Endothelial cell of umbilical vein (primary cell): ENCODE results near the gene ZKSCAN1. TPM values are rescaled to one million over a fixed set of nuclear protein-coding genes. Genes with fewer than 3 reads are reported as not detected.

ENCODE experiments used
- BruUV-seq: library from RNA; stranded (reverse); fragments of 400-500 nt; replicated peaks from 2 replicates; lab custom pipeline; 2021; lab: Mats Ljungman, UMichigan
- CTCF ChIA-PET: fragments of 300-600, 350-600 bp; sonication (Branson Sonifier 250); formaldehyde crosslinking; loops from one replicate; lab custom pipeline; 2021; ENCODE audit warnings: antibody characterized with exemption, inconsistent platforms; lab: Charles Lee
- POLR2A ChIA-PET: fragments of 300-600, 350-600 bp; sonication (Branson Sonifier 250); formaldehyde crosslinking; loops from one replicate; lab custom pipeline; 2021; ENCODE audit warnings: antibody characterized with exemption, inconsistent platforms; lab: Charles Lee
- DNase-seq: peaks from one replicate; pipeline ENCODE4 v3.0.0-alpha.2; 2011; ENCODE audit warnings: low read depth, low spot score
- FAIRE-seq: peaks from 2 replicates; lab custom pipeline; 2011; peaks lifted over from hg19 to GRCh38; lab: Jason Lieb, UNC
- H2AFZ ChIP-seq: 2 replicates; pipeline ENCODE4 v1.6.0; 2012; ENCODE audit warnings: low read depth, low read length, control low read depth, inconsistent platforms
- H3K27ac ChIP-seq: 2 replicates; pipeline ENCODE4 v1.5.1; 2011; ENCODE audit warnings: low read depth, mild to moderate bottlenecking, control low read depth, low read length, moderate library complexity; ENCODE audit not compliant: insufficient read depth
- H3K27me3 ChIP-seq, 2 experiments: 2 replicates each; pipeline versions ENCODE4 v1.6.0 to v1.6.1; 2011; ENCODE audit warnings: low read length in 2 of 2, mixed read lengths in 1 of 2; ENCODE audit not compliant: control insufficient read depth in 2 of 2, insufficient read depth in 2 of 2
- H3K36me3 ChIP-seq, 2 experiments: 2 replicates in 1 of 2; 3 replicates in 1 of 2; pipeline ENCODE4 v1.5.1; 2011; ENCODE audit warnings: low read length in 2 of 2, mild to moderate bottlenecking in 1 of 2, moderate library complexity in 1 of 2; ENCODE audit not compliant: control insufficient read depth in 2 of 2, insufficient read depth in 2 of 2; ENCODE audit errors: extremely low read depth in 1 of 2
- H3K4me1 ChIP-seq: 3 replicates; pipeline ENCODE4 v1.5.1; 2011; ENCODE audit warnings: mild to moderate bottlenecking, low read length; ENCODE audit not compliant: control insufficient read depth, insufficient read depth; ENCODE audit errors: extremely low read depth
- H3K4me2 ChIP-seq: 2 replicates; pipeline ENCODE4 v1.6.1; 2011; ENCODE audit warnings: low read length, control low read depth, mixed read lengths; ENCODE audit not compliant: insufficient read depth
- H3K4me3 ChIP-seq, 3 experiments: fragments of 200-600 bp in 1 of 3; sonication (generic), shearing (Covaris generic) in 1 of 3; replicated peaks in 1 of 3; 2 replicates each; pipeline ENCODE4 v1.5.1; 2011 to 2016; ENCODE audit warnings: control low read depth in 3 of 3, low read length in 3 of 3, mild to moderate bottlenecking in 2 of 3, inconsistent platforms in 1 of 3, low read depth in 1 of 3, moderate library complexity in 1 of 3; ENCODE audit not compliant: insufficient read depth in 1 of 3
- H3K79me2 ChIP-seq: 2 replicates; pipeline ENCODE4 v1.6.0; 2012; ENCODE audit warnings: low read length, inconsistent platforms; ENCODE audit not compliant: control insufficient read depth, insufficient read depth
- H3K9ac ChIP-seq: replicated peaks from 2 replicates; pipeline ENCODE3; 2011; ENCODE audit warnings: low read length, control low read depth; ENCODE audit not compliant: insufficient read depth; ENCODE audit errors: extremely low read depth
- H3K9me1 ChIP-seq: replicated peaks from 3 replicates; pipeline ENCODE4 v1.6.0; 2011; ENCODE audit warnings: mild to moderate bottlenecking, low read length; ENCODE audit not compliant: control insufficient read depth, insufficient read depth; ENCODE audit errors: extremely low read depth
- H3K9me3 ChIP-seq: replicated peaks from 2 replicates; pipeline ENCODE4 v1.5.1; 2012; ENCODE audit warnings: low read length, inconsistent platforms; ENCODE audit not compliant: control insufficient read depth, insufficient read depth
- H4K20me1 ChIP-seq: replicated peaks from 2 replicates; pipeline ENCODE3; 2011; ENCODE audit warnings: mild to moderate bottlenecking, low read length; ENCODE audit not compliant: control insufficient read depth, insufficient read depth; ENCODE audit errors: extremely low read depth
- EZH2 ChIP-seq: IDR thresholded peaks from 2 replicates; pipeline ENCODE4 v1.6.1; 2012; ENCODE audit warnings: borderline replicate concordance, low read depth, mild to moderate bottlenecking, moderate library complexity, low read length, inconsistent platforms; ENCODE audit not compliant: severe bottlenecking
- FOS ChIP-seq: IDR thresholded peaks from 2 replicates; pipeline ENCODE4 v1.6.1; 2011; ENCODE audit warnings: mild to moderate bottlenecking, low read length, moderate library complexity, borderline replicate concordance; ENCODE audit not compliant: insufficient read depth
- GATA2 ChIP-seq: IDR thresholded peaks from 2 replicates; pipeline ENCODE4 v1.7.0; 2011; ENCODE audit warnings: low read depth, mild to moderate bottlenecking, moderate library complexity, mixed read lengths, low read length; ENCODE audit not compliant: insufficient read length, insufficient read depth
- JUN ChIP-seq: IDR thresholded peaks from 2 replicates; pipeline ENCODE4 v1.6.1; 2011; ENCODE audit warnings: borderline replicate concordance, low read depth; ENCODE audit not compliant: insufficient read length, insufficient read depth
- MYC ChIP-seq: IDR thresholded peaks from one replicate; pipeline ENCODE4 v1.6.1; 2011; ENCODE audit warnings: mild to moderate bottlenecking, low read depth, low read length
- POLR2A ChIP-seq: IDR thresholded peaks from 2 replicates; pipeline ENCODE4 v1.6.1; 2012; ENCODE audit warnings: low read depth, mild to moderate bottlenecking, control low read depth, low read length
- POLR2AphosphoS5 ChIP-seq: IDR thresholded peaks from 2 replicates; pipeline ENCODE4 v1.6.1; 2012; ENCODE audit warnings: low read depth, mild to moderate bottlenecking, control low read depth, low read length, moderate library complexity; ENCODE audit not compliant: insufficient read depth
- dilution Hi-C: fragments of 300-500 bp; cut with MboI; formaldehyde crosslinking; loops from one replicate; pipeline ENCODE4 v1.15.0; 2019; ENCODE audit warnings: low sequenced_read_pairs; ENCODE audit not compliant: extremely low pct_ligation_motif_present
- intact Hi-C: fragments of 100-400 bp; cut with micrococcal nuclease; formaldehyde crosslinking; loops from one replicate; pipeline ENCODE4 v1.10.0; 2022
- polyA plus RNA-seq, 4 experiments: library from polyadenylated mRNA; depleted of rRNA in 3 of 4; stranded (reverse) in 3 of 4; unstranded in 1 of 4; fragments of >200 nt; gene quantifications; 2 replicates each; pipeline versions ENCODE4 v1.2.1 to v1.2.3, GENCODE V29; 2011 to 2012; ENCODE audit warnings: missing spikeins in 1 of 4
- total RNA-seq: library from RNA; stranded (reverse); gene quantifications from 2 replicates; pipeline ENCODE4 v1.2.3, GENCODE V29; 2021
- TF ChIP-seq, protein P1 (sequence below): IDR thresholded peaks from 2 replicates; pipeline ENCODE4 v1.6.1; 2011; ENCODE audit not compliant: insufficient read depth, insufficient read length
- TF ChIP-seq, protein P2 (sequence below), 2 donors: IDR thresholded peaks; 1 replicate in 1 of 2; 2 replicates in 1 of 2; pipeline ENCODE4 v1.5.1; 2011; ENCODE audit warnings: low read length in 2 of 2, mild to moderate bottlenecking in 2 of 2, moderate library complexity in 2 of 2, control low read depth in 1 of 2, inconsistent platforms in 1 of 2, low read depth in 1 of 2; ENCODE audit not compliant: insufficient read depth in 1 of 2; ENCODE audit errors: extremely low read depth in 1 of 2

The ZKSCAN1 gene
- total and polyA plus RNA-seq, 2 donors (not counting 3 experiments of a cell fraction or from before 2014, with no cell fraction given): 12.3 to 57.8 TPM

DNA sequence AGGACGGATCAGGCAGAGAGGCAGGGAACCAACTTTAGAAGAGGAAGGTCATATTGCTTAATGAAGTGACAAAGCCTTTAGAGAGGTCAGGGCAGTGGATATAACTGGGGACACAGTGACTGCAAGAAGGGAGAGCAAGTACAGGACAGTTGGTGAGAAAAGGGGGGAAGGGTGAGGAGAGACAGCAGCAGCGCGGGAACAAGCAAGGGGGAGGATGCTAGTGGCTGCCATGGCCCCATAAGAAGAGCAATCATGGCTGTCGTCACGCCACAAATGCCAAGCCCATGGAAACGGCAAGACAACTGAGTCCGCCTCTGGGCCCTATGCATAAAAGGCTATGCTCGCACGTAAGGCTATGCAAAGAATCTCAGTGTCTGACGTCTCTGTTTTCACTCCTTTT lies 57.1 kb downstream of the ZKSCAN1 start:
- no peaks in the 10 kb centered on the region for H3K27me3 ChIP-seq
- H3K9me3 ChIP-seq: peaks cover 26% of the 10 kb centered on the region
- ChIA-PET POLR2A (no interaction called here), CTCF (no interaction called here)
- no peak overlapping the region for H3K4me3 ChIP-seq
- peaks cover 7% of the 10 kb centered on the region for H3K79me2 ChIP-seq
- dilution Hi-C loops (no loop called here), intact Hi-C loops (no loop called here)
- no peak overlapping the region for H3K4me2 ChIP-seq
- no peaks in the 10 kb centered on the region for H3K9me1 ChIP-seq
- H3K4me1 ChIP-seq: no peaks in the 10 kb centered on the region
- H3K27ac ChIP-seq: no peak overlapping the region
- FAIRE-seq (no peak), DNase-seq (no peak)
- TF ChIP-seq GATA2 (no peak), POLR2AphosphoS5 (no peak), FOS (no peak), EZH2 (no peak), POLR2A (no peak), MYC (no peak), JUN (no peak)
- TF ChIP-seq, protein P1, sequence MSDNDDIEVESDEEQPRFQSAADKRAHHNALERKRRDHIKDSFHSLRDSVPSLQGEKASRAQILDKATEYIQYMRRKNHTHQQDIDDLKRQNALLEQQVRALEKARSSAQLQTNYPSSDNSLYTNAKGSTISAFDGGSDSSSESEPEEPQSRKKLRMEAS: no peak
- TF ChIP-seq, protein P2, sequence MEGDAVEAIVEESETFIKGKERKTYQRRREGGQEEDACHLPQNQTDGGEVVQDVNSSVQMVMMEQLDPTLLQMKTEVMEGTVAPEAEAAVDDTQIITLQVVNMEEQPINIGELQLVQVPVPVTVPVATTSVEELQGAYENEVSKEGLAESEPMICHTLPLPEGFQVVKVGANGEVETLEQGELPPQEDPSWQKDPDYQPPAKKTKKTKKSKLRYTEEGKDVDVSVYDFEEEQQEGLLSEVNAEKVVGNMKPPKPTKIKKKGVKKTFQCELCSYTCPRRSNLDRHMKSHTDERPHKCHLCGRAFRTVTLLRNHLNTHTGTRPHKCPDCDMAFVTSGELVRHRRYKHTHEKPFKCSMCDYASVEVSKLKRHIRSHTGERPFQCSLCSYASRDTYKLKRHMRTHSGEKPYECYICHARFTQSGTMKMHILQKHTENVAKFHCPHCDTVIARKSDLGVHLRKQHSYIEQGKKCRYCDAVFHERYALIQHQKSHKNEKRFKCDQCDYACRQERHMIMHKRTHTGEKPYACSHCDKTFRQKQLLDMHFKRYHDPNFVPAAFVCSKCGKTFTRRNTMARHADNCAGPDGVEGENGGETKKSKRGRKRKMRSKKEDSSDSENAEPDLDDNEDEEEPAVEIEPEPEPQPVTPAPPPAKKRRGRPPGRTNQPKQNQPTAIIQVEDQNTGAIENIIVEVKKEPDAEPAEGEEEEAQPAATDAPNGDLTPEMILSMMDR (IDR thresholded peaks at IDR 0.05; ENCODE audit: extremely low read depth in 1 of 2, insufficient read depth in 1 of 2, low read depth in 1 of 2, low read length in 2 of 2): no peak
- no peak overlapping the region for H3K9ac ChIP-seq
- no TSS peak for BruUV-seq
- H2AFZ ChIP-seq: no peak overlapping the region
- no peaks in the 10 kb centered on the region for H4K20me1 ChIP-seq
- peaks cover 47 to 61% of the 10 kb centered on the region in 2 experiments for H3K36me3 ChIP-seq
